Tibial nerve (tissue), 4 donors: ENCODE measurements around the gene NPIPB2.

Source experiments
- EP300 ChIP-seq, 2 donors: sonication (generic); formaldehyde crosslinking; IDR thresholded peaks; one replicate each; pipeline ENCODE4 v1.6.1; 2017; ENCODE audit warnings: antibody characterized with exemption in 2 of 2, mild to moderate bottlenecking in 1 of 2
- TF ChIP-seq, protein P1 (sequence below), 5 experiments: fragments of 200-600 bp in 3 of 5; fragments of 450-650 bp in 2 of 5; sonication (generic) in 3 of 5; IDR thresholded peaks; one replicate each; pipeline ENCODE4 v1.5.1; 2016 to 2019; ENCODE audit warnings: antibody characterized with exemption in 5 of 5, mild to moderate bottlenecking in 3 of 5, moderate library complexity in 2 of 5

- no peak for TF ChIP-seq EP300 (IDR thresholded peaks at IDR 0.05)
- TF ChIP-seq, protein P1, sequence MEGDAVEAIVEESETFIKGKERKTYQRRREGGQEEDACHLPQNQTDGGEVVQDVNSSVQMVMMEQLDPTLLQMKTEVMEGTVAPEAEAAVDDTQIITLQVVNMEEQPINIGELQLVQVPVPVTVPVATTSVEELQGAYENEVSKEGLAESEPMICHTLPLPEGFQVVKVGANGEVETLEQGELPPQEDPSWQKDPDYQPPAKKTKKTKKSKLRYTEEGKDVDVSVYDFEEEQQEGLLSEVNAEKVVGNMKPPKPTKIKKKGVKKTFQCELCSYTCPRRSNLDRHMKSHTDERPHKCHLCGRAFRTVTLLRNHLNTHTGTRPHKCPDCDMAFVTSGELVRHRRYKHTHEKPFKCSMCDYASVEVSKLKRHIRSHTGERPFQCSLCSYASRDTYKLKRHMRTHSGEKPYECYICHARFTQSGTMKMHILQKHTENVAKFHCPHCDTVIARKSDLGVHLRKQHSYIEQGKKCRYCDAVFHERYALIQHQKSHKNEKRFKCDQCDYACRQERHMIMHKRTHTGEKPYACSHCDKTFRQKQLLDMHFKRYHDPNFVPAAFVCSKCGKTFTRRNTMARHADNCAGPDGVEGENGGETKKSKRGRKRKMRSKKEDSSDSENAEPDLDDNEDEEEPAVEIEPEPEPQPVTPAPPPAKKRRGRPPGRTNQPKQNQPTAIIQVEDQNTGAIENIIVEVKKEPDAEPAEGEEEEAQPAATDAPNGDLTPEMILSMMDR (IDR thresholded peaks at IDR 0.05) = no peak
Measured at GRCh38 chr16:11985250-11985649, 43.4 kb upstream of the NPIPB2 start.
